ENCODE measurements around the gene FAM204A.

DNA sequence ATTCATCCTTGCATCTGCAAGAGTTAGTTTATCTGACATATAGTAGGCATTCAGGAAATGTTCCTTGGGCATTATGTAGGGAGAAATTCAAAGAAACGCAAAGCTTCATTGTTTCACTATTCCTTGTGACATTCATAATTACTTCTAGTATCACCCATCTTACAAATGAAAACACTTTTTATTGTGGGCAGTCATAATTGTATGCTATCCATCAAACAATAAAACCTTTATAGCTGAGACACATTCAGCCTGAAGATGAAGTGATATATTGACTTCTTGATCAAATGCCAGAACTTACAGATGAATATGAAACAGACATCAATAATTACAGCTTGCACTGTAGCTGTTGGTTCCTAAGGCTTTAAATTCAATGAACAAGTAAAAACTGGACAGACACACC lies 36.4 kb downstream of the FAM204A start:
- TF ChIP-seq, protein P1, sequence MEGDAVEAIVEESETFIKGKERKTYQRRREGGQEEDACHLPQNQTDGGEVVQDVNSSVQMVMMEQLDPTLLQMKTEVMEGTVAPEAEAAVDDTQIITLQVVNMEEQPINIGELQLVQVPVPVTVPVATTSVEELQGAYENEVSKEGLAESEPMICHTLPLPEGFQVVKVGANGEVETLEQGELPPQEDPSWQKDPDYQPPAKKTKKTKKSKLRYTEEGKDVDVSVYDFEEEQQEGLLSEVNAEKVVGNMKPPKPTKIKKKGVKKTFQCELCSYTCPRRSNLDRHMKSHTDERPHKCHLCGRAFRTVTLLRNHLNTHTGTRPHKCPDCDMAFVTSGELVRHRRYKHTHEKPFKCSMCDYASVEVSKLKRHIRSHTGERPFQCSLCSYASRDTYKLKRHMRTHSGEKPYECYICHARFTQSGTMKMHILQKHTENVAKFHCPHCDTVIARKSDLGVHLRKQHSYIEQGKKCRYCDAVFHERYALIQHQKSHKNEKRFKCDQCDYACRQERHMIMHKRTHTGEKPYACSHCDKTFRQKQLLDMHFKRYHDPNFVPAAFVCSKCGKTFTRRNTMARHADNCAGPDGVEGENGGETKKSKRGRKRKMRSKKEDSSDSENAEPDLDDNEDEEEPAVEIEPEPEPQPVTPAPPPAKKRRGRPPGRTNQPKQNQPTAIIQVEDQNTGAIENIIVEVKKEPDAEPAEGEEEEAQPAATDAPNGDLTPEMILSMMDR (IDR thresholded peaks at IDR 0.05): no peak
- TF ChIP-seq POLR2A (IDR thresholded peaks at IDR 0.05): no peak

Measured in adrenal gland (tissue), 5 donors.